Measurements from ENCODE around the gene KLK7. TPM values are rescaled to one million over a fixed set of nuclear protein-coding genes. Genes with fewer than 3 reads are reported as not detected.

KLK7 gene
- total and polyA plus RNA-seq, 3 experiments from 2014 or later: not detected

DNA sequence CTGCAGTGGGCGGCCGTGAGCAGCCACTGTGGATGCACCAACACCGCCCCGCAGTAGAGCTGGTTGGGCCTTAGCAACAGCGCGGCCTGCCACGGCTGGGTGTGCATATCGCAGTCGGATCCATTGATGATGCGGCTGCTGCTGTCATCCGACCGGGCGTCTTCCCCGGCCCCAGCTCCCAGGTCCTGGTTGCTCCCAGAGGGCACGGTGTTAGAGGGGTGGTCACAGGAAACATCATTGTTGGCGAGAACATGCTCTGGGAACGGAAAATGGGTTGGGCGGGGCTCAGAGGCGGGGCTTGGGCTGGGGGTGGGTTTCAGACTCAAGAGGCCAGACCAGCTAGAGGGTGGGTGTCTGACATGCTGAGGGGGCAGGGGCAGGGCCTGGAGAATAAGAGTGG is 33.9 kb downstream of the KLK7 start:
- ChIA-PET POLR2A (no interaction called here), CTCF (interaction anchor here (0.7 kb wide), 1 partner anchor 241 kb away, joined by 3 read pairs; no protein-coding TSS in a partner anchor)
- no peak overlapping the region for H3K27ac Mint-ChIP-seq
- Histone ChIP-seq H3K4me1 (ENCODE audit: insufficient read depth, low read length) (no peaks in the 10 kb centered on the region), H3K9me3 (ENCODE audit: low read length) (no peaks in the 10 kb centered on the region), H3K27me3 (ENCODE audit: insufficient read depth, low read length, poor library complexity, severe bottlenecking) (no peaks in the 10 kb centered on the region), H3K4me3 (ENCODE audit: low read length) (no peak overlapping the region), H3K27ac (ENCODE audit: low read depth, low read length) (no peak overlapping the region), H3K36me3 (ENCODE audit: insufficient read depth, low read length) (no peaks in the 10 kb centered on the region)
- peaks cover 0 to 8% (median 5%) of the 10 kb centered on the region in 5 donors for H3K9me3 Mint-ChIP-seq
- H3K4me3 Mint-ChIP-seq: no peak overlapping the region
- peaks cover 2 to 37% of the 10 kb centered on the region in 2 donors for H3K27me3 Mint-ChIP-seq
- peaks cover 0 to 2% (median 0%) of the 10 kb centered on the region in 3 donors for H3K4me1 Mint-ChIP-seq
- H3K36me3 Mint-ChIP-seq: peaks cover 0 to 1% (median 0%) of the 10 kb centered on the region in 3 donors
- DNase-seq: no peak

DNA sequence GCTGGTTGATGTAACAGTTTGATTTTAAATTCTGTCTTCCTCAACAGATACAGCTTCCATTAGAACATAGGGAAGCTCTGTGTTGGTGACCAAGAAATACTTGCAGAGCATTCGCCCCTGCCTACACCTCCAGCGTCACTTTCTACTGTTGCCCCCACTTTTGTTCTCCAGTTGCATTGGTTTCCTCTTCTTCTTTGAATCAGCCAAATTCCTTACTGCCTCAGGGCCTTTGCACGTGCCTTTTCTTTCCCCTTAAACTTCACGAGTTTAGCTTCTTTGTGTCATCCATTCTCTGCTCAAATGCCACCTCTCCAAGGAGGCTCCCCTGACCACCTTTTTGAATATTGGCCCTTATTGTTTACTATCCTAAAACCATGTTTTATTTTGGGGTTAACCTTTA is 36.6 kb downstream of the KLK7 start:
- Histone ChIP-seq H3K36me3 (ENCODE audit: insufficient read depth, low read length) (no peaks in the 10 kb centered on the region), H3K27me3 (ENCODE audit: insufficient read depth, low read length, poor library complexity, severe bottlenecking) (no peaks in the 10 kb centered on the region), H3K27ac (ENCODE audit: low read depth, low read length) (no peak overlapping the region), H3K4me3 (ENCODE audit: low read length) (no peak overlapping the region), H3K9me3 (ENCODE audit: low read length) (no peaks in the 10 kb centered on the region), H3K4me1 (ENCODE audit: insufficient read depth, low read length) (no peaks in the 10 kb centered on the region)
- no peak overlapping the region for H3K4me3 Mint-ChIP-seq
- peak overlapping the region in 1 of 8 donors; percentile 15 for H3K27ac Mint-ChIP-seq
- H3K9me3 Mint-ChIP-seq: peaks cover 2 to 8% (median 5%) of the 10 kb centered on the region in 5 donors
- CTCF ChIA-PET: no interaction called here
- DNase-seq: no peak
- POLR2A ChIA-PET: no interaction called here
- H3K36me3 Mint-ChIP-seq: peaks cover 0 to 1% (median 0%) of the 10 kb centered on the region in 3 donors
- peaks cover 0 to 2% (median 0%) of the 10 kb centered on the region in 3 donors for H3K4me1 Mint-ChIP-seq
- H3K27me3 Mint-ChIP-seq: peaks cover 2 to 33% of the 10 kb centered on the region in 2 donors

DNA sequence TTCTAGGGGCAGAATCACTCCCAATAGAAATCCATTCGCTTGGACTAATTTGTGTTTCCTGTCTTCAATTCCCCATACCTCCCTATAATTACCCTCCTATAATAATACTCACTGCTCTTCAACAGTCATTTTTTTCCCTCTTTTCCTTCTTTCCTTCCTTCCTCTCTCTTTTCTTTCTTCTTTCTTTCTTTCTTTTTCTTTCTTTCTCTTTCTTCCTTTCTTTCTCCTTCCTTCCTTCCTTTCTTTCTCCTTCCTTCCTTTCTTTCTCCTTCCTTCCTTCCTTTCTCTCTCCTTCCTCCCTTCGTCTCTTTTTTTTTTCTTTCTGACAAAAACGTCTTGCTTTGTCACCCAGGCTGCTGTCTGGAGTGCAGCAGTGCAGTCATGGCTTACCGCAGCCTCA is 38.9 kb downstream of the KLK7 start:
- Histone ChIP-seq H3K9me3 (ENCODE audit: low read length) (no peaks in the 10 kb centered on the region), H3K4me1 (ENCODE audit: insufficient read depth, low read length) (no peaks in the 10 kb centered on the region), H3K4me3 (ENCODE audit: low read length) (no peak overlapping the region), H3K27me3 (ENCODE audit: insufficient read depth, low read length, poor library complexity, severe bottlenecking) (no peaks in the 10 kb centered on the region), H3K36me3 (ENCODE audit: insufficient read depth, low read length) (no peaks in the 10 kb centered on the region), H3K27ac (ENCODE audit: low read depth, low read length) (no peak overlapping the region)
- DNase-seq: no peak
- H3K27me3 Mint-ChIP-seq: peaks cover 0 to 26% of the 10 kb centered on the region in 2 donors
- H3K27ac Mint-ChIP-seq: no peak overlapping the region
- POLR2A ChIA-PET: no interaction called here
- H3K9me3 Mint-ChIP-seq: peaks cover 2 to 5% (median 4%) of the 10 kb centered on the region in 5 donors
- no peak overlapping the region for H3K4me3 Mint-ChIP-seq
- H3K36me3 Mint-ChIP-seq: peaks cover 0 to 1% (median 0%) of the 10 kb centered on the region in 3 donors
- CTCF ChIA-PET: no interaction called here
- no peaks in the 10 kb centered on the region for H3K4me1 Mint-ChIP-seq

DNA sequence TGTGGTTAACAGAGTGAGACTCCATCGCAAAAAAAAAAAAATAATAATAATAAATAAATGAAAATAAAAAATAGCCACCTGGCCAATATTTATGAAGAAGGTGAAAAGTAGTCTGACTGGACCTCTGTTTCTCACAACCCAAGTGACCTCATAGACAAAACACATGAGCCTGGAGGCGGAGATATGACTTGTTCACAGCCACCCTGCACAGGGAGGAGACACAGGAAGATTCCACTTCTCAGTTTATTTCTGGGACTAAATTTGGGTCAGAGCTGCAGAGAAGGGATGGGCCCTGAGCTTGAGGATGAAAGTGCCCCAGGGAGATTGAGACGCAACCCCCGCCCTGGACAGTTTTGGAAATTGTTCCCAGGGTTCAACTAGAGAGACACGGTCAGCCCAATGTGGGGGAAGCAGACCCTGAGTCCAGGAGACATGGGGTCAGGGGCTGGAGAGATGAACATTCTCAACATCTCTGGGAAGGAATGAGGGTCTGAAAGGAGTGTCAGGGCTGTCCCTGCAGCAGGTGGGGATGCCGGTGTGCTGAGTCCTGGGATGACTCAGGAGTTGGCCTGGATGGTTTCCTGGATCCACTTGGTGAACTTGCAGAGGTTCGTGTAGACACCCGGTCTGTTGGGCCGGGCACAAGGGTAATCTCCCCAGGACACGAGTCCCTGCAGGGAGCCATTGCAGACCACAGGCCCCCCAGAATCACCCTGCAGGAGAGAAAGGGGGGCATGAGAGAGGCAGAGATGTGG is 40.5 kb downstream of the KLK7 start:
- H3K27me3 Mint-ChIP-seq: peaks cover 0 to 25% of the 10 kb centered on the region in 2 donors
- no peaks in the 10 kb centered on the region for H3K36me3 Mint-ChIP-seq
- peaks cover 2 to 8% (median 4%) of the 10 kb centered on the region in 5 donors for H3K9me3 Mint-ChIP-seq
- no peaks in the 10 kb centered on the region for H3K4me1 Mint-ChIP-seq
- POLR2A ChIA-PET: no interaction called here
- no peak overlapping the region for H3K4me3 Mint-ChIP-seq
- Histone ChIP-seq H3K9me3 (ENCODE audit: low read length) (no peaks in the 10 kb centered on the region), H3K27ac (ENCODE audit: low read depth, low read length) (no peak overlapping the region), H3K27me3 (ENCODE audit: insufficient read depth, low read length, poor library complexity, severe bottlenecking) (no peaks in the 10 kb centered on the region), H3K4me3 (ENCODE audit: low read length) (no peak overlapping the region), H3K36me3 (ENCODE audit: insufficient read depth, low read length) (no peaks in the 10 kb centered on the region), H3K4me1 (ENCODE audit: insufficient read depth, low read length) (no peaks in the 10 kb centered on the region)
- DNase-seq: no peak
- CTCF ChIA-PET: no interaction called here
- no peak overlapping the region for H3K27ac Mint-ChIP-seq

DNA sequence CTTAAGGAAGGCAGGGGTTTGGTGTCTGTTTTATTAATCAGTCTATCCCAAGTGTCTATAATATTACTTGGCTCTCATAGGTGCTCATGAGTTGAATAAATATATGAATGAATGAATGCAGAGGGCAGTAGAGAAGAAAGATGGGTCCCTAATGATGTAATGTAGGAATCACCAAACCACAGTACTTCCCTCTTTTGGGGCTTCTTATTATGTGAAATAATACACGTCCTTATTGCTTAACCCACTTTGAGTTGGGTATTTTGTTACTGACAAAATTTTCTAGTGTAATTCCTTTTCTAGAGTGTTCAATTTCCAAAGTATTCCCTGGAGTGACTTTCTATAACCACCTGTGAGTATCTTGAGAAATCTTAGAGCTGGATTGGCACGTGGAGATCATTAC is 44.1 kb downstream of the KLK7 start:
- Mint-ChIP-seq H3K36me3 (no peaks in the 10 kb centered on the region), H3K4me3 (no peak overlapping the region), H3K4me1 (no peaks in the 10 kb centered on the region), H3K27ac (no peak overlapping the region), H3K9me3 (peaks cover 0 to 8% (median 4%) of the 10 kb centered on the region in 5 donors), H3K27me3 (peaks cover 0 to 18% of the 10 kb centered on the region in 2 donors)
- Histone ChIP-seq H3K36me3 (ENCODE audit: insufficient read depth, low read length) (no peaks in the 10 kb centered on the region), H3K4me3 (ENCODE audit: low read length) (no peak overlapping the region), H3K27ac (ENCODE audit: low read depth, low read length) (no peak overlapping the region), H3K9me3 (ENCODE audit: low read length) (no peaks in the 10 kb centered on the region), H3K4me1 (ENCODE audit: insufficient read depth, low read length) (no peaks in the 10 kb centered on the region), H3K27me3 (ENCODE audit: insufficient read depth, low read length, poor library complexity, severe bottlenecking) (no peaks in the 10 kb centered on the region)
- ChIA-PET CTCF (interaction anchor here (1.4 kb wide), 1 partner anchor 18 kb away, joined by 3 read pairs; no protein-coding TSS in a partner anchor), POLR2A (no interaction called here)
- no peak for DNase-seq

DNA sequence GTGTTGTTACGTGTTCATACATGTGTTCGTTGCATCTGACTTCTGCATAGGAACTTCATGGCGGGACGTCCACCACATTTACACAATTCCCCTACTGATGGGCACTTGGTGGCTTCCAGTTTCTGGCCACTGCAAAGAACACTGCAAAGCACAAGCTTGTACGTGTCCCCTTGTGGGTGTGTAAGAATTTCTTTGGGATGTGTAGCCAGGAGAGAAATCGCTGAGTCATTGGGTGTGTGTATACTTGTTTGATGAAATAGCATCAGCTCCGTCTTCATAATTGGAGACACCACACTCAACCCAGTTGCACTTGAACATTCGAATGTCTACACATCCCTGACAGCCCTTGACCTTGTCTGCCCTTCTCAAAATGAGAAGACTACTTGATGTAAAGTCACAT is 50.1 kb downstream of the KLK7 start:
- Histone ChIP-seq H3K4me3 (ENCODE audit: low read length) (no peak overlapping the region), H3K27me3 (ENCODE audit: insufficient read depth, low read length, poor library complexity, severe bottlenecking) (no peaks in the 10 kb centered on the region), H3K4me1 (ENCODE audit: insufficient read depth, low read length) (no peaks in the 10 kb centered on the region), H3K27ac (ENCODE audit: low read depth, low read length) (no peak overlapping the region), H3K36me3 (ENCODE audit: insufficient read depth, low read length) (no peaks in the 10 kb centered on the region), H3K9me3 (ENCODE audit: low read length) (no peaks in the 10 kb centered on the region)
- no peaks in the 10 kb centered on the region for H3K36me3 Mint-ChIP-seq
- H3K4me1 Mint-ChIP-seq: peaks cover 0 to 2% (median 0%) of the 10 kb centered on the region in 3 donors
- ChIA-PET CTCF (interaction anchor here (1.5 kb wide), 1 partner anchor 11 kb away, joined by 7 read pairs; no protein-coding TSS in a partner anchor), POLR2A (no interaction called here)
- no peak overlapping the region for H3K27ac Mint-ChIP-seq
- peaks cover 12 to 32% of the 10 kb centered on the region in 2 donors for H3K27me3 Mint-ChIP-seq
- no peak overlapping the region for H3K4me3 Mint-ChIP-seq
- H3K9me3 Mint-ChIP-seq: peaks cover 0 to 4% (median 0%) of the 10 kb centered on the region in 5 donors
- no peak for DNase-seq

DNA sequence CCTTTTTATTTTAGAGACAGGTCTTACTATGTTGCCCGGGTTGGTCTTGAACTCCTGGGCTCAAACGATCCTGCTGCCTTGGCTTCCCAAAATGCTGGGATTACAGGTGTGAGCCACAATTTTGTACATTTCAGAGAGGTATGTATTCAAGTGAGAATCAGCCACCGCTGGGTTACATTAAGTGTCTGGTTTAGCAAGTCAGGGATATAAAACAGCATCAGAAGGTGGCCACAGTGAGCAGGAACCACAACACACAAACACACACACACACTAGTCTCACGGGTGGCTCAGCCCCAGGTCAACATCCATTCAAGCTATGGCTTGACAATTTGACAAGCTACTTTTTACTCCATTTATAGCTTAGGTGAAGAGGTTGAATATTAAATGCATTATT is 51.0 kb downstream of the KLK7 start:
- Histone ChIP-seq H3K36me3 (ENCODE audit: insufficient read depth, low read length) (no peaks in the 10 kb centered on the region), H3K27ac (ENCODE audit: low read depth, low read length) (no peak overlapping the region), H3K4me1 (ENCODE audit: insufficient read depth, low read length) (no peaks in the 10 kb centered on the region), H3K27me3 (ENCODE audit: insufficient read depth, low read length, poor library complexity, severe bottlenecking) (no peaks in the 10 kb centered on the region), H3K9me3 (ENCODE audit: low read length) (no peaks in the 10 kb centered on the region), H3K4me3 (ENCODE audit: low read length) (no peak overlapping the region)
- Mint-ChIP-seq H3K9me3 (peaks cover 0 to 3% (median 0%) of the 10 kb centered on the region in 5 donors), H3K4me1 (peaks cover 0 to 2% (median 0%) of the 10 kb centered on the region in 3 donors), H3K27ac (no peak overlapping the region), H3K27me3 (peaks cover 16 to 36% of the 10 kb centered on the region in 2 donors), H3K36me3 (peaks cover 0 to 2% (median 0%) of the 10 kb centered on the region in 3 donors), H3K4me3 (no peak overlapping the region)
- ChIA-PET CTCF (interaction anchor here (0.9 kb wide), 1 partner anchor 11 kb away, joined by 4 read pairs; no protein-coding TSS in a partner anchor), POLR2A (no interaction called here)
- DNase-seq: no peak

DNA sequence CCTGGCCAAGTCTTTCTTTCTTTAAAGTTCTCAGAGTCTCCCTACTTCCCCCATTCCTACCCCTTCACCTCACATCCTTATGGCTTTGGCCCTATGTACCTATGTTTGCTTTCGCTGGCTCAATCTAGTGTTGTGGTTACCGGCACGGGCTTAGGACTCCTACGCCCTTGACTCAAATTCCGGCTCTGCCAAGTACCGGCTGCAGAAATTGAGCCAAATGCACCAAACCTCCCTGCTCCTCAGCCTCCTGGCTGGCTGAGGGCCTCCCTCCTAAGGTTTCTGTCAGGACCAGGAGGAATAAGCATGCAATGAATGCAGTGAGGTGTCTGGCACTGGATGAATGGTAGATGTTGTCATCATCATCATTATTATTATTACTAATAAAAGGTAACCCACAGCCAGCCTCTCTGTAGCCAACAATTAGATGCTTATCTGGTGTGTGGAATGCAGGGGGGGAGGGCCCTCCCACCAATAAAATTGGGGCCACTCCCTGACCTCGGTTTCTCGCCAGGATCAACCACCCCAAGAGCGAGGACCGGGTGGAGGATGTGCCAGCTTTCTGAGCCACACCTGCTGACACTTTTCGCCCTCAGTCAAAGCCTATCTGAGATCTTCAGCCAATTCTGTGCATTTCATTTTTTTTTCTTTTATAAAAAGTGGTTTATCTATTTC is 51.6 kb downstream of the KLK7 start:
- Mint-ChIP-seq H3K4me3 (no peak overlapping the region), H3K4me1 (peaks cover 0 to 2% (median 0%) of the 10 kb centered on the region in 3 donors), H3K27ac (no peak overlapping the region), H3K9me3 (peaks cover 0 to 2% (median 0%) of the 10 kb centered on the region in 5 donors), H3K27me3 (peaks cover 17 to 42% of the 10 kb centered on the region in 2 donors), H3K36me3 (peaks cover 0 to 2% (median 0%) of the 10 kb centered on the region in 3 donors)
- no peaks in the 10 kb centered on the region for H3K4me1 ChIP-seq (ENCODE audit: insufficient read depth, low read length)
- no peaks in the 10 kb centered on the region for H3K9me3 ChIP-seq (ENCODE audit: low read length)
- H3K27me3 ChIP-seq (ENCODE audit: insufficient read depth, low read length, poor library complexity, severe bottlenecking): no peaks in the 10 kb centered on the region
- ChIA-PET CTCF (interaction anchor here (0.9 to 1.5 kb wide), 2 partner anchors 10 kb away, joined by 3 to 4 read pairs; no protein-coding TSS in a partner anchor), POLR2A (no interaction called here)
- H3K36me3 ChIP-seq (ENCODE audit: insufficient read depth, low read length): no peaks in the 10 kb centered on the region
- no peak overlapping the region for H3K4me3 ChIP-seq (ENCODE audit: low read length)
- H3K27ac ChIP-seq (ENCODE audit: low read depth, low read length): no peak overlapping the region
- DNase-seq: no peak

All from CD8-positive, alpha-beta memory T cell (primary cell).